SK-N-SH (cell line): ENCODE measurements around the gene ISLR.

Experiments used
- FOXJ3 ChIP-seq: sonication (generic); formaldehyde crosslinking; IDR thresholded peaks from 2 replicates; pipeline ENCODE4 v1.5.1; 2020; ENCODE audit warnings: mild to moderate bottlenecking, missing genetic modification reagents
- FOXM1 ChIP-seq: IDR thresholded peaks from 2 replicates; pipeline ENCODE4 v1.4.0; 2012; ENCODE audit warnings: low read depth, mild to moderate bottlenecking
- RFX5 ChIP-seq: IDR thresholded peaks from 2 replicates; pipeline ENCODE4 v1.6.1; 2012; ENCODE audit warnings: mild to moderate bottlenecking, improper control_type of control experiment, low read length
- TF ChIP-seq, protein P1 (sequence below): fragments of 200-600 bp; sonication (generic); IDR thresholded peaks from 2 replicates; pipeline ENCODE4 v1.6.1; 2017; ENCODE audit warnings: antibody characterized with exemption, mild to moderate bottlenecking, moderate library complexity
- TF ChIP-seq, protein P2 (sequence below): IDR thresholded peaks from 2 replicates; pipeline ENCODE4 v1.6.1; 2012; ENCODE audit warnings: mild to moderate bottlenecking, low read depth, low read length, moderate library complexity

DNA sequence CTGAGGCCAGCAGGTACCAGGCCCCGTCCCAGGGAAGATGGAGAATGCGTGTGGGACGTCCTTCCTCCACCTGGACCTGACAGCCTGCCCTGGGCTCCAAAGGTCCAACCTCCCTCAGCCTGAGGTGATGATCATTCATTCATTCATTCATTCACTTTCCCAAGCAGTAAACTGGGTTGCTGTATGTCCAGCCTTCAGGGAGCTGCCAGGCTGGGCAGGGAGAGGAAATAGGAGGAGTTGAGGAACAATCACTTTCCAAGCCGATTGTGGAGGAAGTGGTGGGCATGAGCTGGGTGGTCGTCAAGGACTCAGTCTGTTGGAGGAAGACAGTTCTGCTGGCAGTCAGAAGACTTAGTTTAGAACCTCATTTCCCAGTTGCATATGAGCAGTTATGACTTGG is 52.4 kb downstream of the ISLR start:
- TF ChIP-seq FOXM1 = no peak
- TF ChIP-seq RFX5 = no peak
- TF ChIP-seq, protein P1, sequence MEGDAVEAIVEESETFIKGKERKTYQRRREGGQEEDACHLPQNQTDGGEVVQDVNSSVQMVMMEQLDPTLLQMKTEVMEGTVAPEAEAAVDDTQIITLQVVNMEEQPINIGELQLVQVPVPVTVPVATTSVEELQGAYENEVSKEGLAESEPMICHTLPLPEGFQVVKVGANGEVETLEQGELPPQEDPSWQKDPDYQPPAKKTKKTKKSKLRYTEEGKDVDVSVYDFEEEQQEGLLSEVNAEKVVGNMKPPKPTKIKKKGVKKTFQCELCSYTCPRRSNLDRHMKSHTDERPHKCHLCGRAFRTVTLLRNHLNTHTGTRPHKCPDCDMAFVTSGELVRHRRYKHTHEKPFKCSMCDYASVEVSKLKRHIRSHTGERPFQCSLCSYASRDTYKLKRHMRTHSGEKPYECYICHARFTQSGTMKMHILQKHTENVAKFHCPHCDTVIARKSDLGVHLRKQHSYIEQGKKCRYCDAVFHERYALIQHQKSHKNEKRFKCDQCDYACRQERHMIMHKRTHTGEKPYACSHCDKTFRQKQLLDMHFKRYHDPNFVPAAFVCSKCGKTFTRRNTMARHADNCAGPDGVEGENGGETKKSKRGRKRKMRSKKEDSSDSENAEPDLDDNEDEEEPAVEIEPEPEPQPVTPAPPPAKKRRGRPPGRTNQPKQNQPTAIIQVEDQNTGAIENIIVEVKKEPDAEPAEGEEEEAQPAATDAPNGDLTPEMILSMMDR = no peak
- TF ChIP-seq, protein P2, sequence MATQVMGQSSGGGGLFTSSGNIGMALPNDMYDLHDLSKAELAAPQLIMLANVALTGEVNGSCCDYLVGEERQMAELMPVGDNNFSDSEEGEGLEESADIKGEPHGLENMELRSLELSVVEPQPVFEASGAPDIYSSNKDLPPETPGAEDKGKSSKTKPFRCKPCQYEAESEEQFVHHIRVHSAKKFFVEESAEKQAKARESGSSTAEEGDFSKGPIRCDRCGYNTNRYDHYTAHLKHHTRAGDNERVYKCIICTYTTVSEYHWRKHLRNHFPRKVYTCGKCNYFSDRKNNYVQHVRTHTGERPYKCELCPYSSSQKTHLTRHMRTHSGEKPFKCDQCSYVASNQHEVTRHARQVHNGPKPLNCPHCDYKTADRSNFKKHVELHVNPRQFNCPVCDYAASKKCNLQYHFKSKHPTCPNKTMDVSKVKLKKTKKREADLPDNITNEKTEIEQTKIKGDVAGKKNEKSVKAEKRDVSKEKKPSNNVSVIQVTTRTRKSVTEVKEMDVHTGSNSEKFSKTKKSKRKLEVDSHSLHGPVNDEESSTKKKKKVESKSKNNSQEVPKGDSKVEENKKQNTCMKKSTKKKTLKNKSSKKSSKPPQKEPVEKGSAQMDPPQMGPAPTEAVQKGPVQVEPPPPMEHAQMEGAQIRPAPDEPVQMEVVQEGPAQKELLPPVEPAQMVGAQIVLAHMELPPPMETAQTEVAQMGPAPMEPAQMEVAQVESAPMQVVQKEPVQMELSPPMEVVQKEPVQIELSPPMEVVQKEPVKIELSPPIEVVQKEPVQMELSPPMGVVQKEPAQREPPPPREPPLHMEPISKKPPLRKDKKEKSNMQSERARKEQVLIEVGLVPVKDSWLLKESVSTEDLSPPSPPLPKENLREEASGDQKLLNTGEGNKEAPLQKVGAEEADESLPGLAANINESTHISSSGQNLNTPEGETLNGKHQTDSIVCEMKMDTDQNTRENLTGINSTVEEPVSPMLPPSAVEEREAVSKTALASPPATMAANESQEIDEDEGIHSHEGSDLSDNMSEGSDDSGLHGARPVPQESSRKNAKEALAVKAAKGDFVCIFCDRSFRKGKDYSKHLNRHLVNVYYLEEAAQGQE = no peak
- no peak for TF ChIP-seq FOXJ3 (CRISPR knock-in tag)
